GM23338 (cell line): ENCODE results near the gene MCEE.

Experiments used
- CREB1 ChIP-seq: fragments of 250-450 bp; sonication (Bioruptor Pico); IDR thresholded peaks from 2 replicates; pipeline ENCODE4 v1.5.0; 2020; ENCODE audit warnings: low read depth, mild to moderate bottlenecking, moderate library complexity
- CTCF ChIP-seq, 2 experiments: fragments of 200-600 bp in 1 of 2; sonication (generic) in 1 of 2; conservative IDR thresholded peaks; 2 replicates each; pipeline versions ENCODE4 v1.5.1 to v1.6.1; 2016 to 2017; ENCODE audit warnings: antibody characterized with exemption in 2 of 2, low read depth in 2 of 2, mild to moderate bottlenecking in 2 of 2, moderate library complexity in 1 of 2
- ETS1 ChIP-seq: IDR thresholded peaks from 2 replicates; pipeline ENCODE4 v1.6.1; 2016; ENCODE audit warnings: antibody characterized with exemption
- EZH2 ChIP-seq: fragments of 200-600 bp; sonication (generic); IDR thresholded peaks from one replicate; pipeline ENCODE4 v1.8.0; 2017; ENCODE audit warnings: antibody characterized with exemption, mild to moderate bottlenecking, low read depth; ENCODE audit not compliant: unreplicated experiment
- EZH2phosphoT487 ChIP-seq: fragments of 200-600 bp; sonication (generic); IDR thresholded peaks from one replicate; pipeline ENCODE4 v1.8.1; 2018; ENCODE audit warnings: antibody characterized with exemption; ENCODE audit not compliant: unreplicated experiment
- JUNB ChIP-seq: IDR thresholded peaks from one replicate; pipeline ENCODE4 v1.6.1; 2016; ENCODE audit warnings: antibody characterized with exemption; ENCODE audit not compliant: unreplicated experiment
- POLR2AphosphoS5 ChIP-seq: IDR thresholded peaks from 2 replicates; pipeline ENCODE4 v1.6.1; 2016; ENCODE audit warnings: antibody characterized with exemption, low read depth
- REST ChIP-seq: IDR thresholded peaks from one replicate; pipeline ENCODE4 v1.6.1; 2018; ENCODE audit warnings: antibody characterized with exemption; ENCODE audit not compliant: unreplicated experiment
- STAT1 ChIP-seq: IDR thresholded peaks from one replicate; pipeline ENCODE4 v1.6.1; 2016; ENCODE audit warnings: antibody characterized with exemption; ENCODE audit not compliant: unreplicated experiment
- ZNF114 ChIP-seq: fragments of 250-450 bp; sonication (Bioruptor Pico); IDR thresholded peaks from 2 replicates; pipeline ENCODE4 v1.5.0; 2020; ENCODE audit warnings: mild to moderate bottlenecking, moderate library complexity
- ZNF331 ChIP-seq: fragments of 250-450 bp; sonication (Bioruptor Pico); IDR thresholded peaks from 2 replicates; pipeline ENCODE4 v1.5.0; 2020; ENCODE audit warnings: low read depth, mild to moderate bottlenecking, moderate library complexity

GRCh38 chr2:71143782-71144181 is 13.8 kb upstream of the MCEE start:
- TF ChIP-seq CTCF (conservative IDR thresholded peaks at IDR 0.05; ENCODE audit: low read depth in 2 of 2) (no peak), EZH2phosphoT487 (no peak), EZH2 (no peak), CREB1 (no peak), POLR2AphosphoS5 (no peak), ETS1 (no peak), REST (no peak), JUNB (no peak), STAT1 (no peak), ZNF331 (CRISPR knock-in tag) (no peak), ZNF114 (no peak)
